ENCODE measurements around the gene ANP32A.

Gene ANP32A

DNA sequence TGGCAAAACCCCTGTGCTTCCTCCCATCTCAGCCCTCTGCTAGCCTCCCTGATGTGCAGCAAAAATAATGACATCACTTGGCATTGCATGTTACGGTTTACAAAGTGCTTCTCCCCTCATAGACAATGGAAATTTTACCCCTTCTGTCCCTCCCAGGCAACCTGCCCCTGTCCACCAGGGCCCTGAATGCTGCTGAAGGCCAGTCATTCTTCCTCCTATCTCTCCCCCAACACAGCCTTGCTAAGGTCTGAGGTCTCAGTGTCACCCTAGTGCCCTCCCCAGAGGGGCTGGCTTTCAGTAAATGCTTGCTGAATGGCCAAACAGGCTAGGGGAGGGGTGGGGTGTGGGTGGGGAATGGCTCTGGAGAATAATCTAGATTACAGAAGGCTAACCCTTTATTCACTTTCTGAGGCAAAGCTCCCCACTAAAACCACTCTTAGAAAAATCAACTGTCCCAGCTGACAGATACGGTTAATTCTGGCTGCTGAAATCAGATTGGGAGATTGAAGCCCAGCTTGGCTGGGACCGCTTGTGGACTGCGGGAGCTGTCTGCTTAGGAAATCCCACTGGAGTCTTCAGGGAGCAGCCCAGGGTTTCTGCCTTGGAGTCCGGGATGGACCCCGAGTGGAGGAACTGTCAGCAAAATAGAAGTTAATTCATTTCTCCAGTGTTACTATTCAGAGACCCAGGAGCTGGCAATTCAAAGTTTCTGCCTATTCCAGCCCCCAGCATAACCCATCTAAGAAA is 22.9 kb downstream of the ANP32A start:
- peak; percentile 57 for DNase-seq

DNA sequence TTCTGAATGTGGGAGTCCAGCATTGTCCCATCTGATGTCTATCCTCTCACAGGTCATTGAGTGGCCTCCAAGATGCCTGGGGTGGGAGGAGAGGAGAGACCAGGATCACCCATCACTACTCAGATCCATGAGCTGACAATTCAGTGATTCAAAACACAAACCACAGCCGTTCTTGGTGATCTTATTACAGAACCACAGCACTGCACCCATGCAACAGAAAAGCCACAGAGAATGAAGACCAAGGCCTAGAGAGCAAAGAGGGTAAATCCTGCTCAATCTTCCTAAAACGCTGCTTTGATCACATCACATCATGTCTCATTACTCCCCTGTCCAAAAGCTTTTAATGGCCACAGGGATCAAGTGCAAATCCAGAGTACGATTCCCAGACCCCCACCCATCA is 23.5 kb downstream of the ANP32A start:
- no peak for DNase-seq

DNA sequence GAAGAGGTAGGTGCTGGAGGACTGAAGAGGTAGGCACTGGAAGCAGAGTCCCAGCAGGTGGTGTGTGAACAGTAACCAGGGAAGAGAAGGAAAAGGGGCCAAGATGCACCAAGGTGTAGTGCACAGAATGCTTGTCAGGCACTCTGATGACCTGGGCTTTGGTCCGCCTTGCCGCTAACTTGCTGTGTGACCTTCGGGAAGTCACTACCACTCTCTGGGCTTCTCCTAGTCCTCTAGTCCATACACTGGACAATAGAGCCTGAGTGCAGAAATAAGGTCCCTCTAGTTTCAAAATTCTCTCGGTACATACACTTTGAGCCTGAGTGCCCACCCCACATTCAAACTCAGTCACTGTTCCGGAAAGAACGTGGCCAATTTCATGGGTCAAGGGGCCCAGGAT is 24.1 kb downstream of the ANP32A start:
- DNase-seq: no peak

- DNase-seq: peak; percentile 93
These were observed 25.3 kb downstream of the ANP32A start for GRCh38 chr15:68795298-68795848.

- DNase-seq: no peak
These were observed 25.8 kb downstream of the ANP32A start for GRCh38 chr15:68794863-68795262.

- DNase-seq: no peak
These were observed 26.4 kb downstream of the ANP32A start for GRCh38 chr15:68794307-68794706.

- DNase-seq: no peak
These were observed 26.9 kb downstream of the ANP32A start for GRCh38 chr15:68793776-68794175.

GRCh38 chr15:68792901-68793766 is 27.6 kb downstream of the ANP32A start:
- DNase-seq: no peak

DNA sequence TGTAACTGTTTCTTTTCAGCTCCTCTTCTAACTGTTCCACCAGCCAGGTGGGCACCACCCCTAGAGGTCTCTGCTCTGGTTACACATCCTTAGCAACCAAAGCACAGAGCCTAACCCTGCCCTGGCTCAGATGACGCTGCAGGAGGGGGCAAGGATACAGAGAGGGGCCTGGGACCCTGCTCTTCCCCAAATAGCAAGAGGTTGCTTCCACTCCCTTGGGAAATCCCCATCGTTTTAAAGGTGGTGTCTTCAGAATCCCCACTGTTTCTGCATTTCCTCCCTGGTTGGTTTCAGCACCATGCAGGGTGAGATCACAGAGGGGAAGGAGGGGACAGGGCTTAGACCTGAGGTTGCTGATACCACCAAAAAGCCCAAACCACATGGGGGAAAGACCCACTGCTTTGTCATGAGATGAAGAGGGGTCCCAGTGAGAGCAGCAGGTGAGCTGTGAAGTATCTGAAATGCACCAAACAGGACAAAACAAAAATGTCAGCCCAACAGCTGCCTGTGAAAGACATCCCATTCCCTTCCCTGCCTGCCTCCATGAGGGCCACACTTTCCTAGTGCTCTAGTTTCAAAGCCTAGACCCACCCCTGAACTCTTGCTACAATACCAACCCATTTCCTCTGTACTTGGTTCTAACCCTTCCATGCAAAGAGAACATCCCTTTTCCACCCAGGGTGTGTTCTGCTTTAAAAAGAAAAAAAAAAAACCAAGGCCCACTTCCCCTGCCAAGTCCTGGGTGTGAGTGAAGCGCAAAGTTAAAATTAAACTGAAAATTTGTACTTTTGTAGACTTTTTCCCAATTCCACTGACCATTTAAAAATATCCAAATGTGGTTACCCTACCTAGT is 29.0 kb downstream of the ANP32A start:
- no peak for DNase-seq

GRCh38 chr15:68790910-68791309 is 29.8 kb downstream of the ANP32A start:
- DNase-seq: no peak

- no peak for DNase-seq
These were observed 30.5 kb downstream of the ANP32A start for GRCh38 chr15:68790242-68790575.

- DNase-seq: no peak
These were observed 31.0 kb downstream of the ANP32A start for GRCh38 chr15:68789534-68790241.

DNA sequence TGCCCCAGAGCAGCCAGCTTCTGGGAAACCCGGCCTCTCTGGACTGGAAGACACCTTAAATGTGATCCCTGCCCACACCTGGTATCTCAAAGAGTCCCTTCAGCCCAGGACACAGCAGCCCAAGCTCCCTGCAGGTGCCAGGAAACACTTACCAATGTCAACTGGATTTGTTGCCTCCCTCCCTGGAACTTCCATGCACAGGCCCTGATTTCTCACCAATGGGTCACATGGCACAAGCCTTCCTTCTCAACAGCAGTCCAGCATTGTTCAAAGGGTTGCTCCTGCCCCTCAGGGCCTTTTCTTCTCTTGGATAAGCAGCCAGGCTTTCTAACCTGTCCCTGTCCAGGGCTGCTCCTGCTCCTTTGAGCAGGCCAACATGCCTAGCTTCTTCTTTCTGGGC is 31.6 kb downstream of the ANP32A start:
- no peak for DNase-seq

- DNase-seq: no peak
These were observed 32.5 kb downstream of the ANP32A start for GRCh38 chr15:68788264-68788624.

GRCh38 chr15:68787609-68788263 is 33.0 kb downstream of the ANP32A start:
- no peak for DNase-seq

GRCh38 chr15:68786753-68787152 is 33.9 kb downstream of the ANP32A start:
- DNase-seq: no peak

GRCh38 chr15:68785541-68785940 is 35.2 kb downstream of the ANP32A start:
- DNase-seq: no peak

GRCh38 chr15:68784206-68784605 is 36.5 kb downstream of the ANP32A start:
- DNase-seq: no peak

- DNase-seq: no peak
These were observed 37.3 kb downstream of the ANP32A start for GRCh38 chr15:68783226-68784058.

DNA sequence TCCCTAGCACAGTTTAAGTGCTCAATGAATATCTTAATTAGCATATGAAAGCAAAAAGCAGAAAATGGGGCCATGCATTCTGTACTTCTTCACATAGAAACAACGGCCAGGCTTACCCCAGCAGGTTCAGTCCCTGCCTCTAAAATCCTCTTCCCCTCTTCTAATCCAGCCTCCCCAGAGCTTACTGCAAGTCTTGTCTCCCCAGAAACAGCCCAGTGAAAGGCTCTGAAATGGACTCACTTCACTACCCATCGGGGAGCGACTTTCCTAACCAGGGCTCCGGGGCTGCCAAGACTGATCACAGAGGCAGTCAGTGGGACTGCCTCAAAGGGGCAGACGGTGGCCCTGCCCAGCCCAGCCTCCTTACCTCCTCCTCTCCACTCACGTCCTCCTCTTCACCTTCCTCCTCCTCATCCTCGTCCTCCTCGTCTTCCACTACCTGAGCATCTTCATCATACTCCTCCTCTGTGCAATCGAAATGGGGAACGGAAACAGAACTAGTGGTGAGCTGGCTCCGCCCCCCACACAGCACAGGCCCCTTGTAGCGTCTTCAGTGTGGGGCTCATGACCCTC is 38.0 kb downstream of the ANP32A start:
- DNase-seq: no peak

Measured in midbrain (tissue), 1 donor.